GM23338 (cell line): Measurements from ENCODE around the gene PAPPA.

ENCODE experiments used
- CREB1 ChIP-seq: fragments of 250-450 bp; sonication (Bioruptor Pico); IDR thresholded peaks from 2 replicates; pipeline ENCODE4 v1.5.0; 2020; ENCODE audit warnings: low read depth, mild to moderate bottlenecking, moderate library complexity
- CTCF ChIP-seq, 2 experiments: fragments of 200-600 bp in 1 of 2; sonication (generic) in 1 of 2; conservative IDR thresholded peaks; 2 replicates each; pipeline versions ENCODE4 v1.5.1 to v1.6.1; 2016 to 2017; ENCODE audit warnings: antibody characterized with exemption in 2 of 2, low read depth in 2 of 2, mild to moderate bottlenecking in 2 of 2, moderate library complexity in 1 of 2
- EZH2 ChIP-seq: fragments of 200-600 bp; sonication (generic); IDR thresholded peaks from one replicate; pipeline ENCODE4 v1.8.0; 2017; ENCODE audit warnings: antibody characterized with exemption, mild to moderate bottlenecking, low read depth; ENCODE audit not compliant: unreplicated experiment
- EZH2phosphoT487 ChIP-seq: fragments of 200-600 bp; sonication (generic); IDR thresholded peaks from one replicate; pipeline ENCODE4 v1.8.1; 2018; ENCODE audit warnings: antibody characterized with exemption; ENCODE audit not compliant: unreplicated experiment
- POLR2AphosphoS5 ChIP-seq: IDR thresholded peaks from 2 replicates; pipeline ENCODE4 v1.6.1; 2016; ENCODE audit warnings: antibody characterized with exemption, low read depth
- TF ChIP-seq, protein P1 (sequence below): fragments of 250-450 bp; sonication (Bioruptor Pico); IDR thresholded peaks from 2 replicates; pipeline ENCODE4 v1.5.0; 2020; ENCODE audit warnings: mild to moderate bottlenecking, moderate library complexity

GRCh38 chr9:116298249-116298648 is 144.7 kb downstream of the PAPPA start:
- no peak for TF ChIP-seq CTCF (conservative IDR thresholded peaks at IDR 0.05; ENCODE audit: low read depth in 2 of 2)
- TF ChIP-seq EZH2phosphoT487, result no peak
- no peak for TF ChIP-seq POLR2AphosphoS5
- TF ChIP-seq, protein P1, sequence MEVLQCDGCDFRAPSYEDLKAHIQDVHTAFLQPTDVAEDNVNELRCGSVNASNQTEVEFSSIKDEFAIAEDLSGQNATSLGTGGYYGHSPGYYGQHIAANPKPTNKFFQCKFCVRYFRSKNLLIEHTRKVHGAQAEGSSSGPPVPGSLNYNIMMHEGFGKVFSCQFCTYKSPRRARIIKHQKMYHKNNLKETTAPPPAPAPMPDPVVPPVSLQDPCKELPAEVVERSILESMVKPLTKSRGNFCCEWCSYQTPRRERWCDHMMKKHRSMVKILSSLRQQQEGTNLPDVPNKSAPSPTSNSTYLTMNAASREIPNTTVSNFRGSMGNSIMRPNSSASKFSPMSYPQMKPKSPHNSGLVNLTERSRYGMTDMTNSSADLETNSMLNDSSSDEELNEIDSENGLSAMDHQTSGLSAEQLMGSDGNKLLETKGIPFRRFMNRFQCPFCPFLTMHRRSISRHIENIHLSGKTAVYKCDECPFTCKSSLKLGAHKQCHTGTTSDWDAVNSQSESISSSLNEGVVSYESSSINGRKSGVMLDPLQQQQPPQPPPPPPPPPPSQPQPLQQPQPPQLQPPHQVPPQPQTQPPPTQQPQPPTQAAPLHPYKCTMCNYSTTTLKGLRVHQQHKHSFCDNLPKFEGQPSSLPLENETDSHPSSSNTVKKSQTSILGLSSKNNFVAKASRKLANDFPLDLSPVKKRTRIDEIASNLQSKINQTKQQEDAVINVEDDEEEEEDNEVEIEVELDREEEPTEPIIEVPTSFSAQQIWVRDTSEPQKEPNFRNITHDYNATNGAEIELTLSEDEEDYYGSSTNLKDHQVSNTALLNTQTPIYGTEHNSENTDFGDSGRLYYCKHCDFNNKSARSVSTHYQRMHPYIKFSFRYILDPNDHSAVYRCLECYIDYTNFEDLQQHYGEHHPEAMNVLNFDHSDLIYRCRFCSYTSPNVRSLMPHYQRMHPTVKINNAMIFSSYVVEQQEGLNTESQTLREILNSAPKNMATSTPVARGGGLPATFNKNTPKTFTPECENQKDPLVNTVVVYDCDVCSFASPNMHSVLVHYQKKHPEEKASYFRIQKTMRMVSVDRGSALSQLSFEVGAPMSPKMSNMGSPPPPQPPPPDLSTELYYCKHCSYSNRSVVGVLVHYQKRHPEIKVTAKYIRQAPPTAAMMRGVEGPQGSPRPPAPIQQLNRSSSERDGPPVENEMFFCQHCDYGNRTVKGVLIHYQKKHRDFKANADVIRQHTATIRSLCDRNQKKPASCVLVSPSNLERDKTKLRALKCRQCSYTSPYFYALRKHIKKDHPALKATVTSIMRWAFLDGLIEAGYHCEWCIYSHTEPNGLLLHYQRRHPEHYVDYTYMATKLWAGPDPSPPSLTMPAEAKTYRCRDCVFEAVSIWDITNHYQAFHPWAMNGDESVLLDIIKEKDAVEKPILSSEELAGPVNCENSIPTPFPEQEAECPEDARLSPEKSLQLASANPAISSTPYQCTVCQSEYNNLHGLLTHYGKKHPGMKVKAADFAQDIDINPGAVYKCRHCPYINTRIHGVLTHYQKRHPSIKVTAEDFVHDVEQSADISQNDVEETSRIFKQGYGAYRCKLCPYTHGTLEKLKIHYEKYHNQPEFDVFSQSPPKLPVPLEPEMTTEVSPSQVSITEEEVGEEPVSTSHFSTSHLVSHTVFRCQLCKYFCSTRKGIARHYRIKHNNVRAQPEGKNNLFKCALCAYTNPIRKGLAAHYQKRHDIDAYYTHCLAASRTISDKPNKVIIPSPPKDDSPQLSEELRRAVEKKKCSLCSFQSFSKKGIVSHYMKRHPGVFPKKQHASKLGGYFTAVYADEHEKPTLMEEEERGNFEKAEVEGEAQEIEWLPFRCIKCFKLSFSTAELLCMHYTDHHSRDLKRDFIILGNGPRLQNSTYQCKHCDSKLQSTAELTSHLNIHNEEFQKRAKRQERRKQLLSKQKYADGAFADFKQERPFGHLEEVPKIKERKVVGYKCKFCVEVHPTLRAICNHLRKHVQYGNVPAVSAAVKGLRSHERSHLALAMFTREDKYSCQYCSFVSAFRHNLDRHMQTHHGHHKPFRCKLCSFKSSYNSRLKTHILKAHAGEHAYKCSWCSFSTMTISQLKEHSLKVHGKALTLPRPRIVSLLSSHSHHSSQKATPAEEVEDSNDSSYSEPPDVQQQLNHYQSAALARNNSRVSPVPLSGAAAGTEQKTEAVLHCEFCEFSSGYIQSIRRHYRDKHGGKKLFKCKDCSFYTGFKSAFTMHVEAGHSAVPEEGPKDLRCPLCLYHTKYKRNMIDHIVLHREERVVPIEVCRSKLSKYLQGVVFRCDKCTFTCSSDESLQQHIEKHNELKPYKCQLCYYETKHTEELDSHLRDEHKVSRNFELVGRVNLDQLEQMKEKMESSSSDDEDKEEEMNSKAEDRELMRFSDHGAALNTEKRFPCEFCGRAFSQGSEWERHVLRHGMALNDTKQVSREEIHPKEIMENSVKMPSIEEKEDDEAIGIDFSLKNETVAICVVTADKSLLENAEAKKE (CRISPR knock-in tag), result no peak
- TF ChIP-seq CREB1 (CRISPR knock-in tag), result no peak
- TF ChIP-seq EZH2, result no peak
